HG02970 (cell line): ENCODE data around the gene SEC14L5.
"Not testable (repeated sequence)": the region's sequence is repeated elsewhere in the genome, so short reads cannot be mapped to it uniquely, and the experiment has no call there.

Experiments
- ATAC-seq: cut with Tn5 transposase; IDR thresholded peaks from one replicate; pipeline ENCODE4 v1.9.1; 2021; ENCODE audit warnings: mild to moderate bottlenecking, moderate library complexity, moderate number of reproducible peaks; ENCODE audit not compliant: unreplicated experiment, low FRiP score

The SEC14L5 gene

DNA sequence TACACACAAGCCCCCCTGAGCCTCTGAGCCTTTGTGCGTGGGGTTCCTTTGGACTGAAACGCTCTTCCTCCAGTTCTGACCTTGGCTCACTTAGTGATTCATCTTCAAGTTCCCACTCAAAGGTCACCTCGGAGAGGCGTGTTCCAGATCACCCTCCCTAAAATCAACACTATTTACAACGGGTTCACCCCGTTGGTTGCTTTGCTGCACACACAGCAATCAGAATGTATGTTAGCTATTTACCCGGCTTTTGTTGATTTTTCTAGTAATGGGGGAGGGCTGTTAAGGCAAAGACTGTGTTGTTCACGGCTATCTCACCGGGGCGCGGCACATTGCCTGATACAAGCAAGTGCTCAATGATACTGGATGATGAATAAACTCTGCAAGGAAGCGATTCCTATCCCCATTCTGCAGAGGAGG, 74.6 kb downstream of the SEC14L5 start:
- no peak for ATAC-seq

GRCh38 chr16:5033256-5034166, 75.4 kb downstream of the SEC14L5 start, which contains the start of gene NAGPA:
Gene NAGPA, minus strand, starts transcription at chr16:5033935. Its CDS starts 21 bp downstream, at chr16:5033914.
- ATAC-seq: peak; percentile 90

DNA sequence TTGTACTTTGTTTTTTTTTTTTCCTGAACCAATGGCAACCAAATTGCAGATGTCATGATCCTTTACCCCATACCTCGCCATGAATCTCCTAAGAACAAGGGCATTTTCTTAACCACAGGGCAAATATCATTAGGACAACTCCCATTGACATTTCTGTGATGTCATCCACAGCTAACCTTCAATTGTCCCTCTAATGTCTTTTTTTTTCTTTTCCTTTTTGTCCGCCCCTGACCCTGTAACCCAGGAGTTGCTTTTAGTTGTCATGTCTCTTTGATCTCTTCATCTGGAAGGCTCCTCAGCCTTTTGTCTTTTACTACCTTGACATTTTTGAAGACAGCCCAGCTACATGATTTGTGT, 76.0 kb downstream of the SEC14L5 start:
- ATAC-seq: no peak

GRCh38 chr16:5035909-5036227, 77.7 kb downstream of the SEC14L5 start:
- ATAC-seq: no peak

DNA sequence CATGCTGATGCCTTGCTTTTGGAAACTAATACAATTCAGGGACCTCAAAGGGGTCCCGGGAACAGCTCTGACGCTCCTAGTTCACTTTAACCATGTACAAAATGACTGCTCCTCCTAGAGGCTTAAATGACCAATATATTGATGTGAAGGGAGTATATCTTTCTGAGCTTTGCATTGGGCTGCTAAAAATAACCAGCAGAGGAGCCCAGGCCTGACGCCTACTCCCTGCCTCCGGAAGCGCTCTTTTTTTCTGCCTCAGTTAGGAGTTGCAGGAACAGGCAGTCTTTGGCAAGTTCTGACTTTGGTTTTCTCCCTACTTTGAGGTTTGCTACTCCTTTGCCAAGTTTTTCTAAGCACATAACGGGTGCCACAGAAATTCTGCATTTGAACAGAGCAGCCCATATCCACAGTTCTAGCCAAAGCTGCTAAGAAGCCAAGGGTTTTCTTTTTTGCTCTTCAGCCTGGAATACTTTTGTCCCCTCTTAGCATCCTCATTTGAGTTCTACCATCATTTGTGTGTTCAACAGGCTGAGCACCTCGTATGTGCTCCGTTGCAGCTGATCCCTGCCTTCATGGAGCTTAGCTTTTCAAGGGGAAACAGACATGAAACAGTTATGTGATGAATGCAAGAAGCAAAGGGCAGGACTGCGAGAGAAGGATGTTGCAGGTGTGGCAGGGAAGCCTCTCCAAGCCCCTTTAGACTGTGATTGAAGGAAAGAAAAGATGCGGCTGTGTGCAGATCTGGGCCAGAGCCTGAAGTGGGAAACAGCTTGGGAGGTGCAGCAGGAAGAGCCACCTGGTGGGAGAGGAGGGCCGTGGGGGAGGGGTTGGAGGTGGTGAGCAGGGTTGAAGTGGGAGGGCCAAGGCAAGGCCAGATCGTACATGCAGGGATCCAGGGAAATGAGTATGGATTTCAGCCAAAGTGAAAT, 78.4 kb downstream of the SEC14L5 start:
- no peak for ATAC-seq

DNA sequence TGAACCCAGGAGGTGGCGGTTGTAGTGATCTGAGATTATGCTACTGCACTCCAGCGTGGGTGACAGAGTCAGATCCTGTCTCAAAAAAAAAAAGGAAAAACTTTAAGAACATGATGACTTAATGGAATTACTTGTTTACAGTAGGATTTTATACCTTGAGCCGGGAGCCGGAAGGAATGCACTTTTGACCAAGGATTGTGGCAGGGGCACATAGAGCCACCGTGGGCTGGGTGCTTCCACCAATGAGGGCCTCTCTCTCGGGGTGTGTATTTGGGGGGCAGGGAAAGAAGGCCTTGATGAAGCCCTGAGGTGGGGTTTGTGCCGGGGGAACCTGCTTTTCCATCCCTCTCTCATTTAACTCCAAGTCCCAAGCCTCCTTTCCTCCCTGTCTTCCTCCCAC, 82.3 kb downstream of the SEC14L5 start:
- ATAC-seq: no peak

- no peak for ATAC-seq
Measured at GRCh38 chr16:5041600-5042133, 83.5 kb downstream of the SEC14L5 start.

- ATAC-seq: no peak
Measured at GRCh38 chr16:5042574-5043171, 84.5 kb downstream of the SEC14L5 start.

DNA sequence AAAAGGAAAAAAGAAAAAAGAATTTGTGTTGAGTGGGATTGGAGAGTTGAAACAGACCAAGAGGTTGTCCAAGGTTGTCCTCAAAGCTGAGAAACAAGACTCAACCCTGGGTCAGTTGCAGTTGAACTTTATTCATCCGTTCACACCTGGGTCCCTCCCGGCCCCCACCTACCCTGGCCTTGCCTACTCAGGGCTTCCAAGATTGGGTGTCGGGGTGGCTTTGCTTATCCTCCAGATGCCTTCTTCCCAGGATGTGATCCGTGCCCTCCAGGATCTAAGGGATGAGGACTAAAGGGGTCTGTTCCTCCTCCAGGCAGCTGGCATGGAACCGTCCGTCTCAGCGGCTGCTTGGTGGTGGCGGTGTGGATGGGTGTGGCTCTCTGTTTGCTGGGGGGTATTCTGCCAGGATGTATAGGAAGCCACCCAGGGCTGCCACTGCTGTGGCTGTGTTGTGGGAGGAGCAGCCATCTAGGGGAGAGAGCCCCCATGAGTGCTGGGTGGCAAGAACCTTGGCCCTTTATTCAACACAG, 85.9 kb downstream of the SEC14L5 start:
- no peak for ATAC-seq

GRCh38 chr16:5044581-5044980, 86.5 kb downstream of the SEC14L5 start:
- ATAC-seq: not testable (repeated sequence)

GRCh38 chr16:5045499-5046115, 87.5 kb downstream of the SEC14L5 start:
- no peak for ATAC-seq

DNA sequence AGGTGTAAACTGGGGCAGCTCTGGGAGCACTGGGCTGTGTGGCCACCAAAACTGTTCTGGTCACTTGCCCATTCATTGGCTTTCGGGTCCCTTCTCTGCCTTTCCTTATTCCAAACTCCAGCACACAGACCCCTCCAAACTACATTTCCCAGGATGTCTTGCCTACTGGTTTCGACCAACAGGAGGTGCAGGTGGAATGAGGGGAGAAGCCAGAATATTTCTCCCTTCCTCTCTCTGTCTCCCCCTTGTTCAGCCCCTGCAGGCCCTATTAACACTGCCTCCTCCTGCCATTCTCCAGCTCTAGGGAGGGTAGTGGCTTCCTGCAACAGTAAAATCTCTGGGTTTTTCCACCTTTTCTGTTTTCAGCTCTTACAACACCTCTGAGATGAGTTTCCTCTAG, 88.8 kb downstream of the SEC14L5 start:
- no peak for ATAC-seq

- no peak for ATAC-seq
Measured at GRCh38 chr16:5054876-5055865, 97.0 kb downstream of the SEC14L5 start.

DNA sequence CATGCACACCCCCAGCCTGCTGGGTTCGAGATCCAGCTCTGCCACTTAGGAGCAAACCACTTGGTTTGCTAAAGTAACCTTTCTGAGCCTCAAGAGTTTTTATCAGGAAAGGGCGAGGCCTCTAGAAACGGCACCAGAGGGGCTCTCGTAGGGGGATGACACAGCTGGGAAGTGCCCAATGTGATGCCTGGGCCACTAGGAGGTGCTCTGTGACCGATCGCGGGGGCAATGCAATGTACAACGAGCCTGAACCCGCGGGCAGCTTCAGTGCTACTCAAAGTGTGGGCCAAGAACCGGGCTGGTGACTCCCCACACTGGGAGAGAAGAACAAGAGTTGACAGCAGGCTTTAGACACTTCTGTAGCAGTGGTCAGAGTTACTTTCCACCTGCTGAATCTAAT, 98.2 kb downstream of the SEC14L5 start:
- no peak for ATAC-seq

- no peak for ATAC-seq
Measured at GRCh38 chr16:5058476-5058875, 100.3 kb downstream of the SEC14L5 start.

GRCh38 chr16:5059386-5060072, 101.4 kb downstream of the SEC14L5 start:
- ATAC-seq: no peak

GRCh38 chr16:5060073-5060641, 102.0 kb downstream of the SEC14L5 start:
- ATAC-seq: no peak

DNA sequence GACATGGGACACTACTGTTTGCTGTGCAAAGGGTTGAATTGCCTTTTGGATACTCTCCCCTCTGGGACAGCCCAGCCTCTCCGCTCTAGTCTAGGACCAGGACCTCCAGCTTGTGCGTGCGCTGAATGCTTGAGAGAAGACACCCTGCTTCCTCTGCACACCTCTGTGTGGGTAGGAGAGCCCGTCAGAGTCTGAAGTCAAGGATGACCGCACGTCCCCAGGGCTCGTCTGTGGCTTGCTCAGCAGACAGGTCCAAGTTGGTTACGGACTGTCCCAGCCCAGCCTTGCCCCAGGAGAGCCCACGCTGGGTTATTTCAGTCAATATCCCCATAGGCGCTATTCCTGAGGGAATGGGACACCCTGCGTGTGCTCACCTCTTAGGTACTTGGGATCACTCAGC, 103.9 kb downstream of the SEC14L5 start:
- ATAC-seq: no peak
